KMS-11 (cell line): ENCODE data around the gene FECH.

Source experiments
- H2AFZ ChIP-seq: fragments of 200-600 bp; sonication (generic); 2 replicates; pipeline ENCODE4 v1.6.1; 2016; ENCODE audit warnings: antibody characterized with exemption, mixed run types, low read depth
- H3K27ac ChIP-seq: fragments of 200-600 bp; sonication (generic); 2 replicates; pipeline ENCODE4 v1.6.1; 2016; ENCODE audit warnings: mild to moderate bottlenecking, mixed run types
- H3K27me3 ChIP-seq: fragments of 200-600 bp; sonication (generic); 2 replicates; pipeline ENCODE4 v1.6.1; 2017; ENCODE audit warnings: mild to moderate bottlenecking, low read depth, mixed run types, moderate library complexity; ENCODE audit not compliant: insufficient read depth
- H3K36me3 ChIP-seq: fragments of 200-600 bp; sonication (generic); 2 replicates; pipeline ENCODE4 v1.6.1; 2017; ENCODE audit warnings: mild to moderate bottlenecking, mixed run types; ENCODE audit not compliant: insufficient read depth
- H3K4me1 ChIP-seq: fragments of 200-600 bp; sonication (generic); 2 replicates; pipeline ENCODE4 v1.6.1; 2016; ENCODE audit warnings: mild to moderate bottlenecking, low read depth, mixed run types; ENCODE audit not compliant: poor library complexity, severe bottlenecking
- H3K4me2 ChIP-seq: fragments of 200-600 bp; sonication (generic); 2 replicates; pipeline ENCODE4 v1.7.0; 2016; ENCODE audit warnings: mild to moderate bottlenecking, mixed run types
- H3K4me3 ChIP-seq: fragments of 200-600 bp; sonication (generic); IDR thresholded peaks from 2 replicates; pipeline ENCODE4 v1.6.1; 2017; ENCODE audit warnings: low read depth, low read length, mixed read lengths; ENCODE audit not compliant: insufficient read depth
- H3K79me2 ChIP-seq: fragments of 200-600 bp; sonication (generic); 2 replicates; pipeline ENCODE4 v1.6.1; 2016; ENCODE audit warnings: low read depth, mixed run types; ENCODE audit not compliant: insufficient read depth
- H3K9ac ChIP-seq: fragments of 200-600 bp; sonication (generic); 2 replicates; pipeline ENCODE4 v1.6.1; 2016; ENCODE audit warnings: mild to moderate bottlenecking, mixed run types
- H4K20me1 ChIP-seq: fragments of 200-600 bp; sonication (generic); 2 replicates; pipeline ENCODE4 v1.6.1; 2016; ENCODE audit warnings: mild to moderate bottlenecking, mixed run types; ENCODE audit not compliant: insufficient read depth
- CTCF ChIP-seq: fragments of 200-600 bp; sonication (generic); conservative IDR thresholded peaks from 2 replicates; pipeline ENCODE4 v1.6.1; 2017; ENCODE audit warnings: low read depth, mild to moderate bottlenecking, antibody characterized with exemption, low read length, moderate library complexity, mixed read lengths

The FECH gene

GRCh38 chr18:57585855-57586250 lies 649 bp downstream of the FECH start:
- Histone ChIP-seq H4K20me1 (no peaks in the 10 kb centered on the region), H3K4me2 (peak overlapping the region; percentile 69), H3K9ac (peak overlapping the region; percentile 70), H3K4me3 (peak overlapping the region; percentile 73), H3K27me3 (no peaks in the 10 kb centered on the region), H3K4me1 (peaks cover 38% of the 10 kb centered on the region), H2AFZ (peak overlapping the region; percentile 57), H3K27ac (peak overlapping the region; percentile 47; the same call in 1 of the 2 replicates), H3K79me2 (no peaks in the 10 kb centered on the region), H3K36me3 (no peaks in the 10 kb centered on the region)
- TF ChIP-seq CTCF = no peak

GRCh38 chr18:57585421-57585820 lies 1.1 kb downstream of the FECH start:
- H3K36me3 ChIP-seq = no peaks in the 10 kb centered on the region
- H3K4me3 ChIP-seq = peak overlapping the region; percentile 73
- no peak for TF ChIP-seq CTCF
- no peaks in the 10 kb centered on the region for H3K79me2 ChIP-seq
- H3K4me2 ChIP-seq = peak overlapping the region; percentile 69
- H3K4me1 ChIP-seq = peaks cover 41% of the 10 kb centered on the region
- H3K9ac ChIP-seq = peak overlapping the region; percentile 70; the same call in 1 of the 2 replicates
- H3K27me3 ChIP-seq = no peaks in the 10 kb centered on the region
- H4K20me1 ChIP-seq = no peaks in the 10 kb centered on the region
- peak overlapping the region; percentile 57; the same call in 1 of the 2 replicates for H2AFZ ChIP-seq
- H3K27ac ChIP-seq = no peak overlapping the region

- H3K4me2 ChIP-seq = peak overlapping the region; percentile 69
- no peak for TF ChIP-seq CTCF
- H3K4me1 ChIP-seq = peaks cover 41% of the 10 kb centered on the region
- H3K36me3 ChIP-seq = no peaks in the 10 kb centered on the region
- H3K9ac ChIP-seq = no peak overlapping the region
- no peaks in the 10 kb centered on the region for H3K79me2 ChIP-seq
- no peak overlapping the region for H2AFZ ChIP-seq
- H3K27ac ChIP-seq = no peak overlapping the region
- no peak overlapping the region for H3K4me3 ChIP-seq
- no peaks in the 10 kb centered on the region for H3K27me3 ChIP-seq
- no peaks in the 10 kb centered on the region for H4K20me1 ChIP-seq
Measured at GRCh38 chr18:57584444-57584843, 2.1 kb downstream of the FECH start.

GRCh38 chr18:57583297-57583835 lies 3.1 kb downstream of the FECH start:
- no peaks in the 10 kb centered on the region for H4K20me1 ChIP-seq
- H3K36me3 ChIP-seq = no peaks in the 10 kb centered on the region
- H3K4me2 ChIP-seq = no peak overlapping the region
- H3K79me2 ChIP-seq = no peaks in the 10 kb centered on the region
- H3K4me1 ChIP-seq = peaks cover 41% of the 10 kb centered on the region
- no peak for TF ChIP-seq CTCF
- H3K9ac ChIP-seq = no peak overlapping the region
- no peak overlapping the region for H2AFZ ChIP-seq
- no peak overlapping the region for H3K27ac ChIP-seq
- H3K4me3 ChIP-seq = no peak overlapping the region
- no peaks in the 10 kb centered on the region for H3K27me3 ChIP-seq
